ENCODE measurements around the gene HM13.
"Not testable (repeated sequence)": the region's sequence is repeated elsewhere in the genome, so short reads cannot be mapped to it uniquely, and the experiment has no call there.

Gene HM13

GRCh38 chr20:31502884-31503673 lies 11.2 kb upstream of the HM13 start:
- peak; percentile 87 for DNase-seq (ENCODE audit: low spot score)

GRCh38 chr20:31505903-31506302 lies 8.3 kb upstream of the HM13 start:
- no peak for DNase-seq (ENCODE audit: low spot score)

- DNase-seq (ENCODE audit: low spot score): no peak
Measured at GRCh38 chr20:31508517-31509244, 5.6 kb upstream of the HM13 start.

GRCh38 chr20:31515072-31515774 lies 981 bp downstream of the HM13 start:
- no peak for DNase-seq (ENCODE audit: low spot score)

- no peak for DNase-seq (ENCODE audit: low spot score)
Measured at GRCh38 chr20:31515775-31516107, 1.5 kb downstream of the HM13 start.

GRCh38 chr20:31516166-31516565 lies 1.9 kb downstream of the HM13 start:
- DNase-seq (ENCODE audit: low spot score): no peak

- DNase-seq (ENCODE audit: low spot score): no peak
Measured at GRCh38 chr20:31516651-31517050, 2.4 kb downstream of the HM13 start.

GRCh38 chr20:31517373-31517772 lies 3.1 kb downstream of the HM13 start:
- DNase-seq (ENCODE audit: low spot score): peak; percentile 74

GRCh38 chr20:31521267-31521666 lies 7.0 kb downstream of the HM13 start:
- DNase-seq (ENCODE audit: low spot score): not testable (repeated sequence)

- DNase-seq (ENCODE audit: low spot score): no peak
Measured at GRCh38 chr20:31522731-31523130, 8.5 kb downstream of the HM13 start.

- no peak for DNase-seq (ENCODE audit: low spot score)
Measured at GRCh38 chr20:31523361-31524283, 9.4 kb downstream of the HM13 start.

- no peak for DNase-seq (ENCODE audit: low spot score)
Measured at GRCh38 chr20:31527266-31527665, 13.0 kb downstream of the HM13 start.

GRCh38 chr20:31535298-31535697 lies 21.1 kb downstream of the HM13 start:
- no peak for DNase-seq (ENCODE audit: low spot score)

GRCh38 chr20:31536575-31536974 lies 22.3 kb downstream of the HM13 start:
- DNase-seq (ENCODE audit: low spot score): no peak

- no peak for DNase-seq (ENCODE audit: low spot score)
Measured at GRCh38 chr20:31537116-31537871, 23.1 kb downstream of the HM13 start.

- no peak for DNase-seq (ENCODE audit: low spot score)
Measured at GRCh38 chr20:31537890-31538289, 23.6 kb downstream of the HM13 start.

- DNase-seq (ENCODE audit: low spot score): no peak
Measured at GRCh38 chr20:31538326-31538725, 24.1 kb downstream of the HM13 start.

GRCh38 chr20:31539636-31540035 lies 25.4 kb downstream of the HM13 start:
- DNase-seq (ENCODE audit: low spot score): not testable (repeated sequence)

- DNase-seq (ENCODE audit: low spot score): no peak
Measured at GRCh38 chr20:31540406-31540805, 26.2 kb downstream of the HM13 start.

- DNase-seq (ENCODE audit: low spot score): peak; percentile 18
Measured at GRCh38 chr20:31542201-31542842, 28.1 kb downstream of the HM13 start.

- no peak for DNase-seq (ENCODE audit: low spot score)
Measured at GRCh38 chr20:31542963-31543362, 28.7 kb downstream of the HM13 start.

All from AG08396 (cell line).